ENCODE measurements around the gene DUOX2.

DNA sequence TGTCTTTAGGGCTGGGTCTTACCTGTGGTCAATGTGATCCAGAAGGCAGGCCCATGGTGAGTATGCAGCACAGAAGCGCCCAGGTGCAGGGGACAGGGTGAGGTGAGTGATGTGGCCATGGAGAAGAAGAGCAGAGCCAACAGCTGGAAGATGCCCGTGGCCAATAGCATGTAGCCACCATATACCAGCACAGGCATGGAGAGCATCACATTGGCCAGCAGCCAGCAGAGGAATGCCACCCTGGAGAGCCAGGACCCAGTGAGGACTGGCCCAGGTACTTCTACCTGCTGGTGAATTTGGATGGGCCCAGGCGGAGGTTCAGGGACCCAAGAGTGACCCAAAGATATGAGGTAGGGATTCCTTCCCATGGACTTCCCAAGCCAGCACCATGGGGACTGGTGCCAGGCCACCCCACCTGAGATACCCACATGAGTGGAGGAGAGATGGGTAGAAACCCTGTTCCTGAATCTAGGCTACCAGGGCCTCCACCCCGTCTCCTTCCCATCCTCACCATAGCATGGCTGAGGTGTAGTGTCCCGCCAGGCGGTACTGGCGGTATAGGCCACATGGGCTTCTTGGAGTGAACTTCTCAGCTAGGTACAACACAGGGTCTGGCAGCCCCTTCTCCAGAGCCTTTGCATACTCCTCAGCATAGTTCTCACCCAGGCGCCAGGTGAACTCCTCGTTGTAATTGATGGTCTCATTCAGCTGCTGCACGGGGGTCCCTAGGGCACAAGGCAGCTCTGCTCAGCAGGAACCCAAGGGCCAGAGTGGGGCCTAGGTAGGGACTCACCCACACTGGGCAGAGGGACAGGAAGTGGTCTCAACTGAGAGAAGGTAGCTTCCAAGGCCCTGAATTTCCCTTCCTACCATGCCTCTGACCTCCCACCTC lies 6.4 kb upstream of the DUOX2 start:
- TF ChIP-seq, protein P1, sequence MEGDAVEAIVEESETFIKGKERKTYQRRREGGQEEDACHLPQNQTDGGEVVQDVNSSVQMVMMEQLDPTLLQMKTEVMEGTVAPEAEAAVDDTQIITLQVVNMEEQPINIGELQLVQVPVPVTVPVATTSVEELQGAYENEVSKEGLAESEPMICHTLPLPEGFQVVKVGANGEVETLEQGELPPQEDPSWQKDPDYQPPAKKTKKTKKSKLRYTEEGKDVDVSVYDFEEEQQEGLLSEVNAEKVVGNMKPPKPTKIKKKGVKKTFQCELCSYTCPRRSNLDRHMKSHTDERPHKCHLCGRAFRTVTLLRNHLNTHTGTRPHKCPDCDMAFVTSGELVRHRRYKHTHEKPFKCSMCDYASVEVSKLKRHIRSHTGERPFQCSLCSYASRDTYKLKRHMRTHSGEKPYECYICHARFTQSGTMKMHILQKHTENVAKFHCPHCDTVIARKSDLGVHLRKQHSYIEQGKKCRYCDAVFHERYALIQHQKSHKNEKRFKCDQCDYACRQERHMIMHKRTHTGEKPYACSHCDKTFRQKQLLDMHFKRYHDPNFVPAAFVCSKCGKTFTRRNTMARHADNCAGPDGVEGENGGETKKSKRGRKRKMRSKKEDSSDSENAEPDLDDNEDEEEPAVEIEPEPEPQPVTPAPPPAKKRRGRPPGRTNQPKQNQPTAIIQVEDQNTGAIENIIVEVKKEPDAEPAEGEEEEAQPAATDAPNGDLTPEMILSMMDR (IDR thresholded peaks at IDR 0.05), result no peak
- TF ChIP-seq POLR2A (IDR thresholded peaks at IDR 0.05) (no peak), POLR2AphosphoS5 (IDR thresholded peaks at IDR 0.05; ENCODE audit: insufficient read depth in 1 of 2, low read depth in 1 of 2) (no peak)
